ENCODE measurements around the gene POFUT1. TPM values are rescaled to one million over a fixed set of nuclear protein-coding genes. Genes with fewer than 3 reads are reported as not detected.

The POFUT1 gene
- total and polyA plus RNA-seq, 9 of the 15 experiments (the other 6 are each of a cell fraction or from before 2014, with no cell fraction given), result 3.5 to 44.7 (median 23.5) TPM

DNA sequence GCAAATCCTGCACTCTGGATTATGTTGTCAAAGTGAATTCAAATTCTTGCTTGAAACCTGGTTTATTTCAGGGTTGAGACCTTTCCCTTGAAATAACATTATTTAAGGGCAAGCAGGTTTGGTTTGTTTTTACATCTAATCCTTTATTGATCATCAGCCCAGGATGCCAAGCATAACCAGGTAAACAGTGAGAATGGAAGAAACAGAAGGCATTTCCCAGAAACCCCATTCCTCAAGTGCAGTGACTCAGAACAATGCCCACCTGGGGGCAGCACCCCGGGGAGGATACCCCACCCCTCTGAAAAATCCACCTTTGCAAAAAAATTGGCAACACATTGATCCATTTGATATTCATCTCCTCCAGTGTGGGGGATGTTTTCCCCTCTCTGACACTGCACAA lies 32.5 kb downstream of the POFUT1 start:
- no peak overlapping the region for H3K4me2 ChIP-seq (ENCODE audit: insufficient read depth, low read length)
- in situ Hi-C loops (cut with MboI), result no loop called here
- no peaks in the 10 kb centered on the region for H3K27me3 ChIP-seq (ENCODE audit: control insufficient read depth in 2 of 2, insufficient read depth in 2 of 2, low read length in 2 of 2)
- no peaks in the 10 kb centered on the region for H3K79me2 ChIP-seq (ENCODE audit: control insufficient read depth, insufficient read depth, low read length)
- DNase-seq (ENCODE audit: extremely low read depth in 1 of 4, low spot score in 3 of 4) (peak in 1 of 4 experiments; percentile 23), FAIRE-seq (no peak), ATAC-seq (no peak)
- WGBS (ENCODE audit: insufficient coverage, low coverage, missing lambda C conversion rate), result 11% methylated on average over 1 of the region's 1 CpG
- no peaks in the 10 kb centered on the region for H3K4me1 ChIP-seq (replicated peaks in 1 of 2; ENCODE audit: control insufficient read depth in 2 of 2, insufficient read depth in 2 of 2, low read length in 2 of 2)
- peaks cover 4% of the 10 kb centered on the region; the same call in 1 of the 2 replicates for H4K20me1 ChIP-seq (replicated peaks; ENCODE audit: control insufficient read depth, insufficient read depth, low read length)
- POLR2A ChIA-PET, result interaction anchor here (0.6 to 1.0 kb wide), 2 partner anchors 53 to 286 kb away, joined by 3 to 4 read pairs; no protein-coding TSS in a partner anchor
- H3K9me1 ChIP-seq (ENCODE audit: control insufficient read depth, insufficient read depth, low read length), result no peaks in the 10 kb centered on the region
- TF ChIP-seq, protein P1, sequence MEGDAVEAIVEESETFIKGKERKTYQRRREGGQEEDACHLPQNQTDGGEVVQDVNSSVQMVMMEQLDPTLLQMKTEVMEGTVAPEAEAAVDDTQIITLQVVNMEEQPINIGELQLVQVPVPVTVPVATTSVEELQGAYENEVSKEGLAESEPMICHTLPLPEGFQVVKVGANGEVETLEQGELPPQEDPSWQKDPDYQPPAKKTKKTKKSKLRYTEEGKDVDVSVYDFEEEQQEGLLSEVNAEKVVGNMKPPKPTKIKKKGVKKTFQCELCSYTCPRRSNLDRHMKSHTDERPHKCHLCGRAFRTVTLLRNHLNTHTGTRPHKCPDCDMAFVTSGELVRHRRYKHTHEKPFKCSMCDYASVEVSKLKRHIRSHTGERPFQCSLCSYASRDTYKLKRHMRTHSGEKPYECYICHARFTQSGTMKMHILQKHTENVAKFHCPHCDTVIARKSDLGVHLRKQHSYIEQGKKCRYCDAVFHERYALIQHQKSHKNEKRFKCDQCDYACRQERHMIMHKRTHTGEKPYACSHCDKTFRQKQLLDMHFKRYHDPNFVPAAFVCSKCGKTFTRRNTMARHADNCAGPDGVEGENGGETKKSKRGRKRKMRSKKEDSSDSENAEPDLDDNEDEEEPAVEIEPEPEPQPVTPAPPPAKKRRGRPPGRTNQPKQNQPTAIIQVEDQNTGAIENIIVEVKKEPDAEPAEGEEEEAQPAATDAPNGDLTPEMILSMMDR (IDR thresholded peaks at IDR 0.05 in 2 of 3, conservative IDR thresholded peaks at IDR 0.05 in 1 of 3; ENCODE audit: insufficient read depth in 2 of 3, low read depth in 1 of 3, low read length in 3 of 3), result peak in 2 of 3 experiments; percentile 24 to 26; a peak in 1 of 6 replicates
- TF ChIP-seq STAT5B (CRISPR knock-in tag; IDR thresholded peaks at IDR 0.05), result no peak
- H2AFZ ChIP-seq (ENCODE audit: low read depth, low read length), result no peak overlapping the region
- peaks cover 14% of the 10 kb centered on the region; the same call in 2 of the 3 replicates for H3K36me3 ChIP-seq (ENCODE audit: control insufficient read depth, insufficient read depth, low read length)
- no TSS peak for BruUV-seq (replicated peaks)
- intact Hi-C loops (cut with micrococcal nuclease), result no loop called here
- H3K9me3 ChIP-seq (replicated peaks; ENCODE audit: control insufficient read depth, insufficient read depth, low read depth, low read length), result no peaks in the 10 kb centered on the region
- no peak overlapping the region for H3K27ac ChIP-seq (ENCODE audit: extremely low read depth, low read depth, low read length)
- H3K9ac ChIP-seq (ENCODE audit: insufficient read depth in 1 of 2, low read depth in 2 of 2, low read length in 2 of 2), result no peak overlapping the region
- CTCF ChIA-PET (ENCODE audit: low intra/inter-chr PET ratio), result interaction anchor here (0.6 kb wide), 1 partner anchor 215 kb away, joined by 5 read pairs; no protein-coding TSS in a partner anchor
- no peak overlapping the region for H3K4me3 ChIP-seq

DNA sequence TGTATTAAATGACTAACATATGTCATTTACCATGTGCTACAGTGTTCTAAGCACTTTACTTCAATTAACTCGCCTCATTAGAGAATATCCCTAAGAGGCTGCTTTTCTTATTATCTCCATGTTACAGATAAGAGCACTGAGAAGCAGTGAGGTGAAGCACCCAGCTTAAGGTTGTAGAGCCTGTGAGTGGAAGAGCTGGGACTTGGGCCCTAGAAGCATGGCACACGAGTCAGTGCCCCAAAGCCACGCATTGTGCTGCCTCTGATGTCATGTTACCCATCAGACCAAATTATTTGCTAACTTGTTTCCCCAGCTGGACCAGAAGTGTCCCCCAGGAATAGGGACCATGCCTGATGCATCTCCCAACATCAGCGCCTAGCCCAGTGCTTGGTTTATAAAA lies 34.1 kb downstream of the POFUT1 start:
- Histone ChIP-seq H3K36me3 (ENCODE audit: control insufficient read depth, insufficient read depth, low read length) (peaks cover 3% of the 10 kb centered on the region; the same call in 1 of the 3 replicates), H3K4me1 (replicated peaks in 1 of 2; ENCODE audit: control insufficient read depth in 2 of 2, insufficient read depth in 2 of 2, low read length in 2 of 2) (no peaks in the 10 kb centered on the region), H3K4me3 (no peak overlapping the region), H3K4me2 (ENCODE audit: insufficient read depth, low read length) (no peak overlapping the region), H3K27ac (ENCODE audit: extremely low read depth, low read depth, low read length) (no peak overlapping the region), H3K9ac (ENCODE audit: insufficient read depth in 1 of 2, low read depth in 2 of 2, low read length in 2 of 2) (no peak overlapping the region), H3K79me2 (ENCODE audit: control insufficient read depth, insufficient read depth, low read length) (no peaks in the 10 kb centered on the region), H3K9me3 (replicated peaks; ENCODE audit: control insufficient read depth, insufficient read depth, low read depth, low read length) (no peaks in the 10 kb centered on the region), H3K9me1 (ENCODE audit: control insufficient read depth, insufficient read depth, low read length) (no peaks in the 10 kb centered on the region), H4K20me1 (replicated peaks; ENCODE audit: control insufficient read depth, insufficient read depth, low read length) (no peaks in the 10 kb centered on the region; the same call in 1 of the 2 replicates), H2AFZ (ENCODE audit: low read depth, low read length) (no peak overlapping the region), H3K27me3 (ENCODE audit: control insufficient read depth in 2 of 2, insufficient read depth in 2 of 2, low read length in 2 of 2) (no peaks in the 10 kb centered on the region)
- in situ Hi-C loops (cut with MboI) (no loop called here), intact Hi-C loops (cut with micrococcal nuclease) (no loop called here)
- BruUV-seq (replicated peaks), result no TSS peak
- CTCF ChIA-PET (ENCODE audit: low intra/inter-chr PET ratio), result no interaction called here
- ATAC-seq (no peak), FAIRE-seq (no peak), DNase-seq (ENCODE audit: extremely low read depth in 1 of 4, low spot score in 3 of 4) (no peak)
- POLR2A ChIA-PET, result interaction anchor here (0.6 kb wide), 1 partner anchor 13 kb away, joined by 3 read pairs; no protein-coding TSS in a partner anchor
- TF ChIP-seq, protein P2, sequence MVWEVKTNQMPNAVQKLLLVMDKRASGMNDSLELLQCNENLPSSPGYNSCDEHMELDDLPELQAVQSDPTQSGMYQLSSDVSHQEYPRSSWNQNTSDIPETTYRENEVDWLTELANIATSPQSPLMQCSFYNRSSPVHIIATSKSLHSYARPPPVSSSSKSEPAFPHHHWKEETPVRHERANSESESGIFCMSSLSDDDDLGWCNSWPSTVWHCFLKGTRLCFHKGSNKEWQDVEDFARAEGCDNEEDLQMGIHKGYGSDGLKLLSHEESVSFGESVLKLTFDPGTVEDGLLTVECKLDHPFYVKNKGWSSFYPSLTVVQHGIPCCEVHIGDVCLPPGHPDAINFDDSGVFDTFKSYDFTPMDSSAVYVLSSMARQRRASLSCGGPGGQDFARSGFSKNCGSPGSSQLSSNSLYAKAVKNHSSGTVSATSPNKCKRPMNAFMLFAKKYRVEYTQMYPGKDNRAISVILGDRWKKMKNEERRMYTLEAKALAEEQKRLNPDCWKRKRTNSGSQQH (CRISPR knock-in tag; IDR thresholded peaks at IDR 0.05), result no peak
- TF ChIP-seq HNRNPH1 (optimal IDR thresholded peaks at IDR 0.05; ENCODE audit: low read depth, low read length) (no peak), ELF2 (CRISPR knock-in tag; IDR thresholded peaks at IDR 0.05) (no peak), TGIF2 (CRISPR knock-in tag; IDR thresholded peaks at IDR 0.05) (no peak)
- TF ChIP-seq, protein P3, sequence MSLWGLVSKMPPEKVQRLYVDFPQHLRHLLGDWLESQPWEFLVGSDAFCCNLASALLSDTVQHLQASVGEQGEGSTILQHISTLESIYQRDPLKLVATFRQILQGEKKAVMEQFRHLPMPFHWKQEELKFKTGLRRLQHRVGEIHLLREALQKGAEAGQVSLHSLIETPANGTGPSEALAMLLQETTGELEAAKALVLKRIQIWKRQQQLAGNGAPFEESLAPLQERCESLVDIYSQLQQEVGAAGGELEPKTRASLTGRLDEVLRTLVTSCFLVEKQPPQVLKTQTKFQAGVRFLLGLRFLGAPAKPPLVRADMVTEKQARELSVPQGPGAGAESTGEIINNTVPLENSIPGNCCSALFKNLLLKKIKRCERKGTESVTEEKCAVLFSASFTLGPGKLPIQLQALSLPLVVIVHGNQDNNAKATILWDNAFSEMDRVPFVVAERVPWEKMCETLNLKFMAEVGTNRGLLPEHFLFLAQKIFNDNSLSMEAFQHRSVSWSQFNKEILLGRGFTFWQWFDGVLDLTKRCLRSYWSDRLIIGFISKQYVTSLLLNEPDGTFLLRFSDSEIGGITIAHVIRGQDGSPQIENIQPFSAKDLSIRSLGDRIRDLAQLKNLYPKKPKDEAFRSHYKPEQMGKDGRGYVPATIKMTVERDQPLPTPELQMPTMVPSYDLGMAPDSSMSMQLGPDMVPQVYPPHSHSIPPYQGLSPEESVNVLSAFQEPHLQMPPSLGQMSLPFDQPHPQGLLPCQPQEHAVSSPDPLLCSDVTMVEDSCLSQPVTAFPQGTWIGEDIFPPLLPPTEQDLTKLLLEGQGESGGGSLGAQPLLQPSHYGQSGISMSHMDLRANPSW (CRISPR knock-in tag; IDR thresholded peaks at IDR 0.05), result no peak
- WGBS (ENCODE audit: insufficient coverage, low coverage, missing lambda C conversion rate), result 34% methylated on average over 4 of the region's 4 CpGs

Data from K562 (cell line).